ENCODE data around the gene ELF4.

The ELF4 gene

DNA sequence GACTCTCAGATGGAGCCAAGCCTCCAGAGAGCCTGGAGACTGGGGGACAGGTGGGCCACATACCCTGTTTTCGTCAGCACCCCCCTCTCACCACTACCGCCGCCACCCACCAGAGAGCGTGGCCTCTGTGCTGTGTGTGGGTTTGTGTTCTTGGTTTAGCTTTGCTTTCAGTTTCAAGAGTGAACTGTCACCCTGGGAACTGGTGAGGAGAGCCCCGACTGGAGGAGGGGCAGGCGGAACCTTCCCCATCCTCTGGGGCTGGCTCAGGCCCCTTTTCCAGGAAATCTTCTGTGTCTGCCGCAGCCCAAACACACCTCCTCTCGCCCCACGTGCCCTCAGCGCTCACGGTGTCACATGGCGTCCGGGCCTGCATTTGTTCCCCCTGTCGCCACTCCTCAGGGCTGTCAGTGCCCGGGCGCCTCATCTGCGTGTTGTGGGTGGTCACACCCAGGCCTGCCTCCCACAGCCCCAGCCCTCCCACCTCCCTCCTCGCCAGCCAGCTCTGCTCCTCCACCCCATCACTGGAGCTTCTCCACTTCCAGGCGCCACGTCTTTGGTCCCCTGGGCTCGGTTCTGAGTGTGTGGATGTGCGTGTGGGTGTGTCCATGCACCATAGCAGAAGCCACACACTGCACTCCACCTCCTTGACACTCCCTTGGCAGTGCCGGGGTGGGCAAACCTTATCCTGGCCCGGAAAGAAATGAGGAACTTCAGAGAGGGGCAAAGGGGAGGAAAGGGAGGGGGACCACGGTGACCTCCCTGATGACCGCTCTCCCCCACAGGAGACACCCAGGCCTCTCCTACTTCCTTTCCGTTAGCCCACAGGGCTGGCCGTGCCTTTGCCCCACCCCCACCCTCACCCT is 27.8 kb downstream of the ELF4 start:
- ChIA-PET CTCF (interaction anchor here (3.3 to 3.5 kb wide), 2 partner anchors 14 to 105 kb away, joined by 17 read pairs; no protein-coding TSS in a partner anchor), POLR2A (interaction anchor here (0.6 kb wide), 1 partner anchor 172 kb away, joined by 3 read pairs; no protein-coding TSS in a partner anchor)
- Histone ChIP-seq H3K4me1 (ENCODE audit: control insufficient read depth, insufficient read depth, low read length) (no peaks in the 10 kb centered on the region), H3K36me3 (ENCODE audit: control insufficient read depth in 2 of 2, insufficient read depth in 1 of 2, low read length in 2 of 2) (peaks cover 0 to 4% of the 10 kb centered on the region in 2 experiments; a peak in 2 of 3 replicates), H3K4me3 (ENCODE audit: low read depth, low read length) (no peak overlapping the region), H3K9me3 (ENCODE audit: control insufficient read depth, insufficient read depth, low read depth, low read length) (no peaks in the 10 kb centered on the region), H3K27ac (ENCODE audit: extremely low read depth, low read depth, low read length) (no peak overlapping the region)
- no peak for TF ChIP-seq YY2 (tag by site-specific recombination; IDR thresholded peaks at IDR 0.05)
- peak; percentile 61 for TF ChIP-seq EGR2 (tag by site-specific recombination; IDR thresholded peaks at IDR 0.05; ENCODE audit: low read depth)
- TF ChIP-seq KLF1 (tag by site-specific recombination; IDR thresholded peaks at IDR 0.05), result peak; percentile 44
- peak; percentile 81 for TF ChIP-seq ZFHX2 (tag by site-specific recombination; conservative IDR thresholded peaks at IDR 0.05)
- no peak for TF ChIP-seq ZNF677 (tag by site-specific recombination; IDR thresholded peaks at IDR 0.05)
- peak; percentile 47; the same call in 1 of the 2 replicates for TF ChIP-seq KLF17 (tag by site-specific recombination; IDR thresholded peaks at IDR 0.05)
- TF ChIP-seq ZNF529 (tag by site-specific recombination; IDR thresholded peaks at IDR 0.05; ENCODE audit: insufficient replicate concordance), result no peak

DNA sequence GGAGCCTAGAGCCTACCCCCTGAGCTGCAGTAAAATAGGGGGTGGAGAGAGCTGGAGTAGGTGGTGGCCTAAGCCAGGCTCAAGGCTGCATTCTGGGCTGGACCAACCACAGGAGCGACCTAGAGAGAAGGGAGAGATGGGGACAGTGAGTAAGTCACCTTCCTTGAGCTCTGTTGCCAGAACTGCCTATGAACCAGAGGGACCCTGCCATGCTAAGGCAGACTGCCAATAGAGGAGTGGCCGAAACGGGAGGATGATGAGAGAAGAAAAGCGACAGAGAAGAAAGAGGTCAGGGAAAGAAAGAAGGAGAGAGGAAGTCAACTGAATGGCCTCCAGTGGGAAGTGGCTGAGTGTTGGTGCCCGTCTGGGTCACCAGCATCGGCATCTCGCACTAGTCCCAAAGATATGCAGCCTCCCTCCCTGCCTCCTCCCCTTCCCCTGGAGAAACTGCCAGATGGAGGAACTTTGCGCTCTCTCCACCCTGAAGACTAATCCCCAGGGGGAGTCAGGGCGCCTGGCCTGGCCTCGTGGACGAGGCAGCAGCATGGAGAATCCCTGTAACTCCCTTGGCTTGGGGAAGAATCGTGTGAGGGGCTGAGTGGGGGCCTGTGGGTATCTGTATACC is 28.8 kb downstream of the ELF4 start:
- POLR2A ChIA-PET, result no interaction called here
- CTCF ChIA-PET, result interaction anchor here (1.1 to 5.2 kb wide), 5 partner anchors 13 to 111 kb away, joined by 3 to 72 read pairs (median 17); no protein-coding TSS in a partner anchor
- no peak overlapping the region for H3K27ac ChIP-seq (ENCODE audit: extremely low read depth, low read depth, low read length)

More for the DNA sequence above, 28.8 kb downstream of the ELF4 start:
- no peaks in the 10 kb centered on the region for H3K9me3 ChIP-seq (ENCODE audit: control insufficient read depth, insufficient read depth, low read depth, low read length)
- peaks cover 0 to 4% of the 10 kb centered on the region in 2 experiments; a peak in 2 of 3 replicates for H3K36me3 ChIP-seq (ENCODE audit: control insufficient read depth in 2 of 2, insufficient read depth in 1 of 2, low read length in 2 of 2)
- no peaks in the 10 kb centered on the region for H3K4me1 ChIP-seq (ENCODE audit: control insufficient read depth, insufficient read depth, low read length)
- TF ChIP-seq ZNF132 (tag by site-specific recombination; IDR thresholded peaks at IDR 0.05; ENCODE audit: borderline replicate concordance) (no peak), ZNF776 (tag by site-specific recombination; IDR thresholded peaks at IDR 0.05; ENCODE audit: borderline replicate concordance) (no peak), PRDM4 (tag by site-specific recombination; IDR thresholded peaks at IDR 0.05) (0 out of 2 replicates have a peak, but pooled peaks have one; percentile 26), ZNF366 (tag by site-specific recombination; conservative IDR thresholded peaks at IDR 0.05) (peak; percentile 34; the same call in 1 of the 2 replicates)
- TF ChIP-seq, protein P1, sequence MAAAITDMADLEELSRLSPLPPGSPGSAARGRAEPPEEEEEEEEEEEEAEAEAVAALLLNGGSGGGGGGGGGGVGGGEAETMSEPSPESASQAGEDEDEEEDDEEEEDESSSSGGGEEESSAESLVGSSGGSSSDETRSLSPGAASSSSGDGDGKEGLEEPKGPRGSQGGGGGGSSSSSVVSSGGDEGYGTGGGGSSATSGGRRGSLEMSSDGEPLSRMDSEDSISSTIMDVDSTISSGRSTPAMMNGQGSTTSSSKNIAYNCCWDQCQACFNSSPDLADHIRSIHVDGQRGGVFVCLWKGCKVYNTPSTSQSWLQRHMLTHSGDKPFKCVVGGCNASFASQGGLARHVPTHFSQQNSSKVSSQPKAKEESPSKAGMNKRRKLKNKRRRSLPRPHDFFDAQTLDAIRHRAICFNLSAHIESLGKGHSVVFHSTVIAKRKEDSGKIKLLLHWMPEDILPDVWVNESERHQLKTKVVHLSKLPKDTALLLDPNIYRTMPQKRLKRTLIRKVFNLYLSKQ (tag by site-specific recombination; IDR thresholded peaks at IDR 0.05; ENCODE audit: borderline replicate concordance), result no peak
- TF ChIP-seq, protein P2, sequence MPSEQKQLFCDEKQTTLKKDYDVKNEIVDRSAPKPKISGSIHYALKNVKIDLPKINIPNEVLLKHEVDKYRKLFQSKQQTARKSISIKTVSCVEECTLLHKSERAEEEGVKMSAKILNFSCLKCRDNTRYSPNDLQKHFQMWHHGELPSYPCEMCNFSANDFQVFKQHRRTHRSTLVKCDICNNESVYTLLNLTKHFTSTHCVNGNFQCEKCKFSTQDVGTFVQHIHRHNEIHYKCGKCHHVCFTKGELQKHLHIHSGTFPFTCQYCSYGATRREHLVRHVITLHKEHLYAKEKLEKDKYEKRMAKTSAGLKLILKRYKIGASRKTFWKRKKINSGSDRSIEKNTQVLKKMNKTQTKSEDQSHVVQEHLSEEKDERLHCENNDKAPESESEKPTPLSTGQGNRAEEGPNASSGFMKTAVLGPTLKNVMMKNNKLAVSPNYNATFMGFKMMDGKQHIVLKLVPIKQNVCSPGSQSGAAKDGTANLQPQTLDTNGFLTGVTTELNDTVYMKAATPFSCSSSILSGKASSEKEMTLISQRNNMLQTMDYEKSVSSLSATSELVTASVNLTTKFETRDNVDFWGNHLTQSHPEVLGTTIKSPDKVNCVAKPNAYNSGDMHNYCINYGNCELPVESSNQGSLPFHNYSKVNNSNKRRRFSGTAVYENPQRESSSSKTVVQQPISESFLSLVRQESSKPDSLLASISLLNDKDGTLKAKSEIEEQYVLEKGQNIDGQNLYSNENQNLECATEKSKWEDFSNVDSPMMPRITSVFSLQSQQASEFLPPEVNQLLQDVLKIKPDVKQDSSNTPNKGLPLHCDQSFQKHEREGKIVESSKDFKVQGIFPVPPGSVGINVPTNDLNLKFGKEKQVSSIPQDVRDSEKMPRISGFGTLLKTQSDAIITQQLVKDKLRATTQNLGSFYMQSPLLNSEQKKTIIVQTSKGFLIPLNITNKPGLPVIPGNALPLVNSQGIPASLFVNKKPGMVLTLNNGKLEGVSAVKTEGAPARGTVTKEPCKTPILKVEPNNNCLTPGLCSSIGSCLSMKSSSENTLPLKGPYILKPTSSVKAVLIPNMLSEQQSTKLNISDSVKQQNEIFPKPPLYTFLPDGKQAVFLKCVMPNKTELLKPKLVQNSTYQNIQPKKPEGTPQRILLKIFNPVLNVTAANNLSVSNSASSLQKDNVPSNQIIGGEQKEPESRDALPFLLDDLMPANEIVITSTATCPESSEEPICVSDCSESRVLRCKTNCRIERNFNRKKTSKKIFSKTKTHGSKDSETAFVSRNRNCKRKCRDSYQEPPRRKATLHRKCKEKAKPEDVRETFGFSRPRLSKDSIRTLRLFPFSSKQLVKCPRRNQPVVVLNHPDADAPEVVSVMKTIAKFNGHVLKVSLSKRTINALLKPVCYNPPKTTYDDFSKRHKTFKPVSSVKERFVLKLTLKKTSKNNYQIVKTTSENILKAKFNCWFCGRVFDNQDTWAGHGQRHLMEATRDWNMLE (tag by site-specific recombination; conservative IDR thresholded peaks at IDR 0.05; ENCODE audit: low read depth), result no peak
- H3K4me3 ChIP-seq (ENCODE audit: low read depth, low read length), result no peak overlapping the region
